DOHH2 (cell line): Measurements from ENCODE around the gene NAGS.
A peak's percentile ranks its signal among the peaks of the same experiment; 100 is the strongest.

Experiments used
- EZH2phosphoT487 ChIP-seq: fragments of 200-600 bp; sonication (generic); IDR thresholded peaks from 2 replicates; pipeline ENCODE4 v1.6.1; 2017; ENCODE audit warnings: borderline replicate concordance, mild to moderate bottlenecking, antibody characterized with exemption, low read length, moderate library complexity, mixed read lengths
- TF ChIP-seq, protein P1 (sequence below): fragments of 200-600 bp; sonication (generic); IDR thresholded peaks from one replicate; pipeline ENCODE4 v1.5.1; 2014; ENCODE audit warnings: antibody characterized with exemption, mild to moderate bottlenecking, low read depth, low read length; ENCODE audit not compliant: poor library complexity, severe bottlenecking

DNA sequence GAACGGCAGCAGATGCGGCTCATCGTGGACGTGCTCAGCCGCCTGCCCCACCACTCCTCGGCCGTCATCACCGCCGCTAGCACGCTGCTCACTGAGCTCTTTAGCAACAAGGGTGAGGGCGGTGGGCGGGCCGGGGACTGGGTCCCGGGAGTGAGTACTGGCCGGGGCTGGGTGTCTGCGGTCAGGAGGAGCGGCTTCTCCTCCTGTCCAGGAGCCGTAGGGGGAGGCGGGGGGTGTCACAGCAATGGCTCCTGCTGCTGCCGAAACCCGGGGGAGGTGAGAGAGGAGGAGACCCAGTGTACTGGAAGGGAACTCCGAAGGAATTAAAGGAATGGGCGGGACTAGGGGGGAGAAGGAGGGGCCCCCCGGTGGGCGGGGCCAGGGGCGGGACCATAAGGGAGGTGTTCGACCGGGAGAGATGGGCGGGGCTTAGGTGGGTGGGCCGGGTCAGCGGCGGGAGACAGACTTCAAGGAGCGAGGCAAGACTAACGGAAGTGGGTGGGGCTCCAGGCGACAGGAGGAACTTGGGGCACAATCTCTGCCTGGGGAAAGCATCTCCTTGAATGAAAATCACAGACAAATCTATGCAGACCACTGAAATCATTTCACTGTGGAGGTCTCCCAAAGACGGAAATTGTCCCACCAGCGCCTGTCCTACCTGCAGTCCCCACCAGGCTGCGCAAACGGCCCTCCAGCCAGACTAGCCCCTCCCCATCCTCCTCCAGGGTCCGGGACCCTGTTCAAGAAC is 2.4 kb downstream of the NAGS start:
- TF ChIP-seq EZH2phosphoT487, result no peak; the same call in 1 of the 2 replicates
- TF ChIP-seq, protein P1, sequence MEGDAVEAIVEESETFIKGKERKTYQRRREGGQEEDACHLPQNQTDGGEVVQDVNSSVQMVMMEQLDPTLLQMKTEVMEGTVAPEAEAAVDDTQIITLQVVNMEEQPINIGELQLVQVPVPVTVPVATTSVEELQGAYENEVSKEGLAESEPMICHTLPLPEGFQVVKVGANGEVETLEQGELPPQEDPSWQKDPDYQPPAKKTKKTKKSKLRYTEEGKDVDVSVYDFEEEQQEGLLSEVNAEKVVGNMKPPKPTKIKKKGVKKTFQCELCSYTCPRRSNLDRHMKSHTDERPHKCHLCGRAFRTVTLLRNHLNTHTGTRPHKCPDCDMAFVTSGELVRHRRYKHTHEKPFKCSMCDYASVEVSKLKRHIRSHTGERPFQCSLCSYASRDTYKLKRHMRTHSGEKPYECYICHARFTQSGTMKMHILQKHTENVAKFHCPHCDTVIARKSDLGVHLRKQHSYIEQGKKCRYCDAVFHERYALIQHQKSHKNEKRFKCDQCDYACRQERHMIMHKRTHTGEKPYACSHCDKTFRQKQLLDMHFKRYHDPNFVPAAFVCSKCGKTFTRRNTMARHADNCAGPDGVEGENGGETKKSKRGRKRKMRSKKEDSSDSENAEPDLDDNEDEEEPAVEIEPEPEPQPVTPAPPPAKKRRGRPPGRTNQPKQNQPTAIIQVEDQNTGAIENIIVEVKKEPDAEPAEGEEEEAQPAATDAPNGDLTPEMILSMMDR, result peak; percentile 44
